Measurements from ENCODE around the gene DHX9. TPM values are rescaled to one million over a fixed set of nuclear protein-coding genes. Genes with fewer than 3 reads are reported as not detected.

The DHX9 gene
- polyA plus RNA-seq (2014; cell fraction: cytosol; rRNA removed), result 187 and 220 TPM in 2 replicates
- polyA plus RNA-seq (2014; cell fraction: nucleus; rRNA removed), result 130 and 143 TPM in 2 replicates

DNA sequence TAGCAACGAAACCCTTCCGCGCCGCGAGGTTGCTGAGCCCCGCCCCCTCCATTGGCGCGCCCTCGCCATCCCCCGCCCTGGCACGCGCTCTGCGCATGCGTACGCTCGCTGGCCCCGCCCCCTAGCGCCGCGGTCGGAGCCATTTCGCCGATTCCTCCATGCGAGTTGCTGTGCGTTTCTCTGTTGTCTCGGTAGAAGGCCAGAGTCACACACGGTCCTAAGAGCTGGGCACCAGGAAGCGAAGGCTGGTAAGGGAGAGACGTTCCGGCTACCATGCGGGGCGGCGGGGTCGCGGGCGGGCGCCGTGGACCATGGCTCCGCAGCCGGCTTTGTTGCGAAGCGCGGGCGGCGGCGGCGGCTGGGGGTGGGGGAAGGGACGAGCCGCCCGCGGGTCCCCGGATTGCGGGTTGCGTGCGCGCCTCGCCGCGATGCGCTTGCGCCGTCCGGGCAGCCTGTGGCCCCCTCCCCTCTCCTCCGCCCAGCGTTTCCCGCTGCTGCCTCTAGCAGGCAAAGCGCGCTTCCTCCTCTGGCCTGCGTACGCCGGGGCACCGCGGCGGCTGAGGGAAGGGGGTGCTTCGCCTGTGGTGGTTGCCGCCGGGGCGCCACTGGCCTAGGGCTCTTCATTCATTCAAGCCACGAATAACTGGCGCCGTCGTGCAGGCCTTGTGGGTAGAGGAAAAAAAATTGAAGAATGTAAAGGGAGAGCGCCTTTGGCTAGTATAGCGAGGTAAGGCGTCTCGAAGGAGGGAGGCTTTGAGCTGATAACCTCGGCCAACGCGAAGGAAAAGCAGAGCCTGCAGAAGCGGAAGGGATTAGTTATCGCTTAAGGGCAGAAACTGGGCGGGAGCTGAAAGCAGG is at the start of gene DHX9:
TSS of gene DHX9 (plus strand) at position 139 of the 858 bp plus-strand sequence. CDS start 3,220 bp downstream, outside the sequence.
- DNase-seq (ENCODE audit: low spot score), result peak; percentile 89

DNA sequence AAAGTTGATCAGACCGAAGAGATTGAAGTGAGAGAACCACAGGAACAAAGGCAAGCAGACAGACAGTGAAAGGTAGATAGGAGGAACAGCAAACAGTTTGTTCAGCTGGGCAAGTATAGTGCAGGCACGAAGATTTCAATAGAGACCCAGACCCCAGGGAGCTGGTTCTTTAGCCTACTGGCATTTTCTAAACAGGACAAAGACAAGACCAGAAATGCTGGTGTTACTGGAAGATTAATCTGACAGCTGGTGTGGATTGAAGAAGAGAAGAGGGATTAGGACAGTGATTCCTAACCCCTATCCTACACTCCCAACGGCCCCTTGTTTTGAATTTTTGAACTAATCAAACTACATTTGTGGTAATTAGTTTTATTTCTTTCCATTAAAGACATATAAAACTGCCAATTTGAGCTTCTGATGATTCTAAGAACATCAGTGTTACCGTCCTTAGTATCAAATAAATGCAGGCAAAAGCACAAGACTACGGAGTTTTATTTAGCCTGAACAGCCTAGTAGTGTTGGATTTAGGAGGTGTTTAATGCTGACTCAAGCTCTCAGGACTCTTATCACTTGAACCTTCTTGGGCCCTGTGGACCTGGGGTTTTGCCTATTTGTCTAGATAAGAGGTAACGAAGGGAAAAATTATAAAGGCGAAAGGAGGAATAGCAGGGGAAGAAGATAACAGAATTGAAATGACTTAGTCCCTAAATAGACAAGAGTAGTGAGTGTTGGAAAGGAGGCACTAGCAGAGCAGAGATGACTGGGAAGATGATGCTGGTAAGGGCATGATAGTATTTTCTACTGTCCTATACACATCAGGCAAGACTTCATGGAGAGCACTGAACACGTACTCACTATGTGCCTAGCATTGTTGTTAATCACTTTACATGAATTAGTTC is 47.6 kb upstream of the DHX9 start:
- no peak for DNase-seq (ENCODE audit: low spot score)

DNA sequence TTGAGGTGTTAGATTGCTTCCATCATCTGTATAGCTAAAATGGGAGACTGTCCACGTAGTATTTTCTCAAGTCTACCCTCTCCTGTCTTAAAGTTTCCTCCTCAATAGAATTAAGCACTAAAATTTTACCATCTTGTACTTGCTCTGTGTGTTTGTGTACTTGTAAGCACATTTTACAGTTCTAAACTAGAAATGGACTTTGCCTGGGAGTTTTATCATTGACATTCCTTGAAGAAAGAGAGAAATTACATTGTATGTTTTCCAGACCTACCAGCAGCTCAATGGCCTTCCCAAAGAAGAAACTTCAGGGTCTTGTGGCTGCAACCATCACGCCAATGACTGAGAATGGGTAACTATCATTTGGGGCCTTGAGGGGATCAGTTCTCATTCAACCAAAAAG is 45.1 kb upstream of the DHX9 start:
- no peak for DNase-seq (ENCODE audit: low spot score)

DNA sequence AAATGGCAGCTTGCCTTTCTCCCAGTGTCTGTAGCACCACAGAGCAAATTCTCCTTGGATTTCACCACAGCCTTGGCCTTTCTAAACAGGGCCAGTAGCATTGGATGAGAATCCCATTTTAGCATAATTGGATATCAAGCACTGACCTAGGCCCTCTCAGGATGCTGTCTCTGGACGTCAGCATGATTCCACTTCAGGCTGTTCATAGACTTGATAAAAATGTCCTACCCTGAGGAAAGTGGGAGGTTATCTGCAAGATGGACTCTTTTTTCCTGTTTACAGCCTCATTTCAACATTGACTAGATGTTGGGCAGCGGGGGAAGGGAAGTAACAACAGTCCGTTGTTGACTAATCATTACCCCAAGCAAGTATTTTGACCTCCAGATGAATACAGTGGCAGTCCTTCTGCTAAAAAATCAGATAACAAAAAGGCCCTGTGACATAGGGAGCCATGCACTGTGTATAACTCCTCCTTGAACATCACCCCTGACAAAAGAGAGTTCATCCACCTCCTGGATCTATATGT is 44.4 kb upstream of the DHX9 start:
- no peak for DNase-seq (ENCODE audit: low spot score)

DNA sequence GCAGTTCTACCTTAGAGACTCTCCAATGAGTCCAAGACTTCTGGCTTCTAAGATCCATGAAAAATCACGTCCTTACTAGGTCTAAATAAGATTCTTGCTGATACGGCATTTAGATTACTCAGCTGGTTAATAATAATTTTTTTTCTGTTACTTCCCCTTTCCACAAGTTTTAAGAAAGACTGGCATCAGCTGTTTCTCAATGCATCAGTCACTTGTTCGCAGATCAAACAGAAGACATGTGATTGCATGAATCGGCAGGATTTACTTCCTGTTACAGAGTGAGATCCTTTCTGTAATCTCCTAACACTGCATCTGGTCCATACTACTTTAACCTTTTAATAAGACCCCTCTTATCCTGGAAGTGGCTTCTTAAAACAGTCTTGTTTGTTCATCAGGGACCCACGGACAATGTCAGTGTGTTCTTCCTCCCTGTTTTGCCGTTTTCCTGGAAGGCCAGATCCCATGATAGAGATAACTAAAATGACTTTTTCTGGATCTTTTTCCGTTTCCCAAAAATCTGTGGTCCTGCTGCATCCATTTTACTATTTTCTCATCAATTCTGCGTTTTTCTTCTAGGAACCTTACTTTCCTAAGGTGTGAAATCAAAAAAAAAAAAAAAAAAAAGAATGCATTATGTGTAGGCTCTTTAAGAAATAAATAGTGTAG is 43.5 kb upstream of the DHX9 start:
- DNase-seq (ENCODE audit: low spot score), result no peak

DNA sequence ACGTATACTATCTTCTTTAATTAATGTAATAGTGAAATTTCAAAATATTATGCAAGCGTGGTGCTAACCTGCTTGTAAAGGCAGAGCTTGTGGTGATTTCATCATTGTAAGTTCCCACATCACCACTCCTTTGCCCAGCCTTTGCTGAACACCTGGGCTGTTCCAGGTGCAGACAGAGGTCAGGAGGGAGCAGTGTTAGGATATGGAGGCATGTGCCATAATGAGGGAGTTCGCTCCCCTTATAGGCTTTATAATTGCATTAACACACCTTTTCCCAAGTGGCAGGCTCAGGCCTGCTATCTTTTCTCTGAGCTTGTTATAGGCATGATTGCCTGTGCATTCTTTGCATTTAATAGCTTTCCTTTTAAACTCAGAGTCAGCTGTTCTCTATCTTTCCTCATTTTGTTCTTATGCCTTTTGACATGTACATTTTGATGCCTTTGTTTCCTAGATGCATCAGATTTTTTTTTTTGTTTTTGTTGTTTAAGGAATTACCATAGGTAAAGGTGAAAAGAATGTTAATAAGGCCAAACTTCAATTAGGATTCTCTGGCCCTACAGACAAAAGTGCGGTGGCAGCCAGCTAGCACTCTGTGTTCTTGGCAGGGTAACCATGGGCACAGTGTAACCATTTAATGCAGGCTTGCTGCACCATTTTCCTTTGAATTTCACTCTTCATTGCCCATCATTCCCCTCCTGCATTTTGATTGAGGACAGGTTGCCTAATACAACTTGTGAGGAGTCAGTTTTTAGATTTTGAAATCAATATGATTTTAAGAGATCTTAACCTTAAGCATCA is 36.9 kb upstream of the DHX9 start:
- DNase-seq (ENCODE audit: low spot score), result no peak

DNA sequence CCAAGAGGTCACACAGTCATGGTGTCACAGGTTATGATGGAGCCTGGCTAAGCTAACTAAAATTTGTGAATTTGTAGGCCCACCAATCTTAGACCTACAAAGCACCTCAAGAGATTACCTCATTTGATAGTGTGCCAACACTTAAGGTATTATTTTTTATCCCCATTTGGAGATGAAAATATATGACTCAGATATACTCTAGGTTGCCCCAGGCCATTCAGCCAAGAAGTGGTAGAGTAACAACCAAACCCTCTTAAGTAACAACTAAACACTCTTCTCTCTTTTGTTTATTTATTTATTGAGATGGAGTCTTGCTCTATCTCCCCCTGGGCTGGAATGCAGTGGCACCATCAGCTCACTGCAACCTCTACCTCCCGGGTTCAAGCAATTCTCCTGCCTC is 35.3 kb upstream of the DHX9 start:
- no peak for DNase-seq (ENCODE audit: low spot score)

DNA sequence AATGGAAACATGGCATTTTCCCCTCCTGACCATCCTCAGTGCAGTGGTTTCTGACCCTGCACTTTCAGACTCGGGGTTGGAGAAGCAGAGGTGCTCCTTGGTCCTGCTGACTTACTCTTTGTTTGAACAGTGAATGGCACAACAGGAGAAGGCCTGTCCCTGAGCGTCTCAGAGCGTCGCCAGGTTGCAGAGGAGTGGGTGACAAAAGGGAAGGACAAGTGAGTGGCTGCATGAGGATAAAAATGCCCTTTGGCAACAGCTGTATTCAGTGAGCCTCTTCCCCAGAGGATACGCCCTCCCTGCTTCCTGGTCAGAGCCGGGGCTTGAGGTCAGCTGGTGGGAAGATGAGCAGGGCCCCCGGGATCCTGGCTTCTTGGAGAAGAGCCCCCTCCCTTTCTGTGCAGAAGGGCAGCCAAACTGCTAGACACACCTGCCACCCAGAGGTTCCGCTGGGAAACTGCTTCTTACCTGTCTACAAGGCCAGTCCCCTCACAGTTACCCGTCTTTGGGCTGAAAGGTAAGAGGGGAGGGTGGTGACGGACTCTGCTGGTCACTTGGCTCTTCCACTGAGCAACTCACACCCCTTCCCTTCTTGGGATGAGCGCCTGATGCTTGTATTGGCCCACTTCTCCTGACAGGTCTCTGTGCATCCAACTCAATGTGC is 33.0 kb upstream of the DHX9 start:
- DNase-seq (ENCODE audit: low spot score), result peak; percentile 14

DNA sequence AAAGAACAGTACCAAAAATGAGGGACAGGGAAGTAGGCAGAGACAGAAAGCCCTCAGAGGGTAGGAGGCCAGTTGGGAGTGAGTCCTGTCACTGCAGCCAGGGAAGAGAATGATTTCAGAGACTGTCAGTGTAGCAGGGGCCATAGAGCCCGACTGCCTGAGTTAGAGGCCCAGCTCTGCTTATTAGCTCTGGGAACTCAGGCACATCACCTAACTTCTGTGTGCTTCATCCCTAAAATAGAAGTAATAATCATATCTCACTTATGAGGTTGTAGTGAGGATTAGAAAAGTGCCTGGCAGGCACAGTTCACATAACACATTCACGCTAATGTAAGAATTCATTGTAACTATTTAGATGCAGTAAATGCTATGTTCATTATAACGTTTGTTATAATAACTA is 31.2 kb upstream of the DHX9 start:
- DNase-seq (ENCODE audit: low spot score), result no peak

DNA sequence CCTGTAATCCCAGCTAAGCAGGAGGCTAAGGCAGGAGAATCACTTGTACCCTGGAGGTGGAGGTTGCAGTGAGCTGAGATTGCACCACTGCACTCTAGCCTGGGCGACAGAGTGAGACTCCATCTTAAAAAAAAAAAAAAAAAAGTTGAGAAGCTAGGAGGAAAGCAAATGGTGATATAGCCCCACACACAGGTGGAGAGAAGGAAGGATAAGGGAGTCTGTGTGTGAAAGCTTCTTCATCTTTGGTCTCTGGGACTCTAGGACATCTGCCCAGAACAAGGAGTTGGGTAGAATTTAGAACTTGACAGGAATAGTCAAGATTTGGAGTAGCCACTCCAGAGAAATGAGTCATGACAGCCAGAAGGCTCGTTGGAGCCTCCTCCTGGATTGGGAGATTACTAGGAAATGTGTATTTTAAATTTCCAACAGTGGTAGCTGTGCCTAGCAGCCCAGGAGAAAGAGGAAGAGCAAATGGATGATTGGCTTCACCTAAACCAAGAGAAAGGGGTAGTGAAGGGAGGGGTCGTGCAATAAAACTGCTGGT is 29.7 kb upstream of the DHX9 start:
- no peak for DNase-seq (ENCODE audit: low spot score)

DNA sequence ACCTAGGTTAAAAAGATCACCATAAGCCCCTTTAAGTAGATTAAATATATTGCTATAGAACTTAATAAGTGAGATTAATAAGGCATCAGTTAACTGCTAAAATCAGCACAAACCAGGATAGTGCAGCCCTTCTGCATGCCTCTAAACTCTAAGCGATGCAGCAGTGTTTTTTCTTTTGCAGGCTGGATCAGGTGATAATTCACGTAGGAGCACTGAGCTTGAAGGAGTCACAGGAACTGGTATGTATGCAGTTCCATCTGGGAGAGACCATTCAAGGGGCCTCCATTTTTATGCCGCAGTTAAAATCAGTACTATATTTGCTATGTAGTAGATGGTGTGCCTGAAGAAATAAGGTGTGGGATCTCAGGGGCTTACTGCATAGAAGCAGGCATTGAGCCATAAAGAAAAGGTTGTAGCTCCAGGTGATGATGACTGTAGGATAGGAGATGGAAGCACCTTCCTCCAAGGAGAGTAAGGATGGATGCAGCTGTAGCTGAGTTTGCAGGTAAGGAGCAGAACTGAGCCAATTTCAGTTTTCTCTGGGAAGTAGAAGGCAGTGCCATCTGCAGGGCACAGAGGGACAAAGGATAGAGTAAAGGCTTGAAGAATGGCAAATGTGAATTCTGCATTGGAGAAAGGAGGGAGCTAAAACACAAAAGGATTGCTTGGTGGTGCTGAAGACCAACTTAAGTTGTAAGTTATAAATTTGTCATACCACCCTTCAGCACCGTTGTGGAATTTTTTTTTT is 27.0 kb upstream of the DHX9 start:
- DNase-seq (ENCODE audit: low spot score), result no peak

DNA sequence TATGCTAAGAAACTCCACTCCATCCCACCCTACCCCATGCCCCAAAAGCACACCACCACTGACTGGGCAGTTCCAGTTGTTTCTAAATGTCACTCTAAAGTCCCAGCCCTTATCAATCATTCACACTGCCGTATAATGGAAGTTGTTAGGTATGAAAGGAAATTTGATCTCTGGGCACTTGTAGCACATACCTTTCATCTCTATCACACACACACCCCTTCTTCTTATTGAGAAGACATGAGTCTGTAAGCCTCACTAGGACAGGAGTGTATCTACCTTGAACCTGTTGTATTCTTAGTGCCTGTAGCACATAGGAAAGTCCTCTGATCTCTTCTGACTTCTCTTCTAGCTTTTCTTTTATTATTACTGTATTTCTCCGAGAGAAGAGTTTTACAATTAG is 22.3 kb upstream of the DHX9 start:
- no peak for DNase-seq (ENCODE audit: low spot score)

DNA sequence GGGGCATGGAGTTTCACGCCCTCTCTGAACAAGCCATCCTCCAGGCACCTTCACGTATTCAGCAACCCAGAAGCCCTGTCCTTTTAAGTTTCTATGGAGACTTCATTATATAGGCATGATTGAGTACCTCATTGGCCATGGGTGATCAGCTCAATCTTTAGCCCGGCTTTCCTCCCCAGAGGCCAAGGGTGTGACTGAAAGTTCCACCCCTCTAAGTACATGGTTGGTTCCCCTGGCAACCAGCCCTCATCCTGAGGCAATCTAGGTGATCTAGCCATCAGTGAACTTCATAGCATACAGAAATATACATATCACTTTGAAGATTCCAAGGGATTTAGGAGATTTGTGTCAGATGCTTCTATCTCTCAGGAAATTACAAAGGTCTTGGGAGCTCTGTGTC is 21.3 kb upstream of the DHX9 start:
- DNase-seq (ENCODE audit: low spot score), result no peak

DNA sequence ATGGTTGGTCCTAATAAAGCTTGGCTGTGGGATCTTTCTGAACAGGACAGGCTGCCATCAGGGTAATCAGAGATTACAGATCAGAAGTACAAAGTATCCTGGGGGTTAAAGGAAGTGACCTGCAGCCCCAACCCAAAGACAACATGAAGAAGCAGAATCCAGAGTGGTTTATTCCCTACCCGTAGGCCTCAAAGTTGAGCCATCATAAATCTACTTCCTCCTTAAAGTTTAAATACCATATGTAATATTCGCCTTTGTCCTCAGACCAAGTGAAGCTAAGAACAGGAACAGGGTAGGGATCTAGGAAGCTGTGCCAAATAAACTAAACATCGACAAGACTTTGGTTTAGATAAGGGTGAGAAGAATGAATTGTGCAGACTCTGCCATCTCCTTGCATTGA is 15.9 kb upstream of the DHX9 start:
- no peak for DNase-seq (ENCODE audit: low spot score)

DNA sequence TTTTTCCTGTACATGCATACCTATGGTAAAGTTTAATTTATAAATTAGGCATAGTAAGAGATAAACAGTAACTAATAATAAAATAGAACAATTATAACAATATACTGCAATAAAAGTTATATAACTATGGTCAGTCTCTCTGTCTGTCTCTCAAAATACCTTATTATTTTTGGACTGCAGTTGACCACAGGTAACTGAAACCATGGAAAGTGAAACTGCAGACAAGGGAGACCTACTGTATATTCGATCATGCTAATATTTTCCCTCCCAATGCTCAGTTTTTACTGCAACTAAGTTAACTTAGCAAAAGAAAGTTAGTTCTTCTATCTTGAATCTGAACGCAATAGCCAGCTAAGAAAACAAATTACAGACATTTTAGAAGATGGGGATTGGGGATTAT is 12.3 kb upstream of the DHX9 start:
- no peak for DNase-seq (ENCODE audit: low spot score)

DNA sequence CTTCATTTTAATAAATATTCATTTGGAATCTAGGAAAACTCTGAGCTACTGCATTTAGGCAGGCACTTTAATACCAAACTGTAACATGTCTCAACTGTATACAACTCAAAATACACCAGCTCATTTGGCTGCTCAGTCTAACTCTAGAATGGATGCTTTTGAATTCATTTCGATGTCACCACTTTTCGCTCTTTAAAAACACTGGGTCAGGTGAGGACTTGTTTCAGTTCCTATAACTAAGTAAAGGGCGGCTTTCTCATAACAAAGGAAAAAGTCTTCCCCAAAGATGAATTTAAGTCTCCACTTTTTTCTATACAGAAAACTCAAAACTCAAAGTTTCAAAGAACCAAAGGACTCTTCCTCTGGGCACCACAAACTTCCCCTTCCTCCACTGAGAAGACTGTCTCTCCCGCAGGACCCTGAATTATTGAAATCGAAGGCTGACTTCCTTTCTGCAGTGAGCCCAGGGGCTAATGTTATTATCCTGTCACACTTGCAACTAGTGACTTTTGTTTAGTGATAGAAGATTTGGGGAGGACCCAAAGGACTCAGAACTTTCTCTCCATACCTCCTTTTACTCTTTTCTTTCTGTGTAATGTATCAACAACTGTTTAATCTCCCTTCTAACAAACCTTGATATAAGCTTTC is 9.7 kb upstream of the DHX9 start:
- no peak for DNase-seq (ENCODE audit: low spot score)

DNA sequence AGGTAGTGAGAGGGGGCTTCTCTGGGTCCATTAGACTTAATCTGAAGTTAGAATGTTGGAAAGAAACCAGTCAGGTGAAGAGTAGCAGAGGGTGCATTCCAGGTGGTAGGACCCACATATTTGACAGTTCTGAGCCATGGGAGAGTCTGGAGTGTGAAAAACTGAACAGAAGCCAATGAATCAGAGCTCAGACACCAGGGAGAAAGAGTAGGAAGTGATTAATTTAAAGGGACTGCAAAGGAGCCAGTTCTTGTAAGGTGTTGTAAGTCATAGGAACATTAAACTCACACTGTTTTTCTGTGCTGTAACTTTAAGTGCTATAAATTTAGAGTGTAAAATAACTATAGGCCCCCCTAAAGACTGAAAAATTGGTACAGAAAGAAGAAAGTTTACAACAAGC is 5.9 kb upstream of the DHX9 start:
- no peak for DNase-seq (ENCODE audit: low spot score)

DNA sequence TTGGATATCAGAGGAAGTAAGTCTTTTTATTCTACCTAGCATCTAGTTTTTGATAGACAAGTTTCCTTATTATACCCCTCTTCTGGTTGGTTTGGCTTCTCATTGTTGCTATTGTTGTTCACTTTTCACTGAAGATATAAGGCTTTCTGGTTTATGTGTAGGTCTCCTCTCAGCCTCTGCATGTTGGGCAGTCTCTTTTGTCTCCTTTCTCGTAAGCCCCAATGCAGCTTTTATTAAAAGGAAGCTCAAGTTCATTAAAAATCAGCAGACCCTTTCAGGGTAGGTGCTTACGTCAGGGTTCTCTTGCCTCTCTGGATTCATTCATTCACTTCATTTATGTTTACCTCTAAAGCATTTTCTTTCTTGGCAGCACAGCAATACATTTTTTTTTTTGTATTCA is 4.8 kb upstream of the DHX9 start:
- DNase-seq (ENCODE audit: low spot score), result no peak

DNA sequence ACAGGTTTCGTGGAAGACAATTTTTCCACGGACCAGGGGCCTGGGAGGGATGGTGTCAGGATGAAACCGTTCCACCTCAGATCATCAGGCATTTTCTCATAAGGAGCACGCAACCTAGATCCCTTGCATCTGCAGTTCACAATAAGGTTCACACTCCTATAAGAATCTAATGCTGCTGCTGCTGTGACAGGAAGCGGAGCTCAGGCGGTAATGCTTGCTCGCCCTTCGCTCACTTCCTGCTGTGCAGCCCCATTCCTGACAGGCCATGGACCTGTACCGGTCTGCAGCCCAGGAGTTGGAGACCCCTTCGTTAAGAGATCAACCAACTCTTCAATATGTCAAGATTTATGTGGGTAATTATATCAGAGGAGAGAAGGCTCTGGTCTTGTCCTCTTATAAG is 3.3 kb upstream of the DHX9 start:
- no peak for DNase-seq (ENCODE audit: low spot score)

Measured in SK-N-DZ (cell line).